Thyroid gland (tissue), 4 donors: ENCODE results near the gene CTNNA3.

Experiments
- CTCF ChIP-seq, 6 experiments: fragments of 200-600 bp in 3 of 6; fragments of 450-650 bp in 3 of 6; sonication (generic) in 3 of 6; IDR thresholded peaks; one replicate each; pipeline ENCODE4 v1.5.1; 2016 to 2019; ENCODE audit warnings: antibody characterized with exemption in 6 of 6, mild to moderate bottlenecking in 2 of 6, inconsistent platforms in 1 of 6, moderate library complexity in 1 of 6
- POLR2A ChIP-seq, 2 donors: fragments of 450-650 bp; IDR thresholded peaks; one replicate each; pipeline ENCODE4 v1.6.1; 2017; ENCODE audit warnings: antibody characterized with exemption in 2 of 2, mild to moderate bottlenecking in 2 of 2, moderate library complexity in 1 of 2

- TF ChIP-seq CTCF (IDR thresholded peaks at IDR 0.05) (no peak), POLR2A (IDR thresholded peaks at IDR 0.05) (no peak)
Observed at GRCh38 chr10:66842867-66843266, 853.1 kb downstream of the CTNNA3 start.
